Calu3 (cell line): Measurements from ENCODE around the gene PDILT. TPM values are rescaled to one million over a fixed set of nuclear protein-coding genes. Genes with fewer than 3 reads are reported as not detected.

Experiments
- BruUV-seq: library from RNA; stranded (reverse); fragments of 400-500 nt; replicated peaks from 2 replicates; lab custom pipeline; 2021; lab: Mats Ljungman, UMichigan
- CTCF ChIA-PET: fragments of 300-600 bp; sonication (Branson Sonifier 250); formaldehyde crosslinking; loops from one replicate; lab custom pipeline; 2022; ENCODE audit warnings: antibody characterized with exemption; lab: Charles Lee
- DNase-seq: peaks from one replicate; pipeline ENCODE4 v3.0.0; 2022
- H3K27ac Mint-ChIP-seq: one replicate; pipeline ENCODE4 v1.8.0; 2022; ENCODE audit warnings: mixed read lengths; ENCODE audit not compliant: unreplicated experiment
- H3K27me3 Mint-ChIP-seq: one replicate; pipeline ENCODE4 v1.8.0; 2022; ENCODE audit warnings: mixed read lengths; ENCODE audit not compliant: unreplicated experiment
- H3K36me3 Mint-ChIP-seq: one replicate; pipeline ENCODE4 v1.8.0; 2022; ENCODE audit warnings: mild to moderate bottlenecking, moderate library complexity, mixed read lengths; ENCODE audit not compliant: insufficient read depth, unreplicated experiment
- H3K4me1 Mint-ChIP-seq: one replicate; pipeline ENCODE4 v1.8.0; 2022; ENCODE audit warnings: mild to moderate bottlenecking, low read depth, mixed read lengths; ENCODE audit not compliant: unreplicated experiment
- H3K4me3 Mint-ChIP-seq: one replicate; pipeline ENCODE4 v1.8.0; 2022; ENCODE audit warnings: mild to moderate bottlenecking, low read depth, moderate library complexity, mixed read lengths; ENCODE audit not compliant: unreplicated experiment
- H3K9me3 Mint-ChIP-seq: one replicate; pipeline ENCODE4 v1.8.0; 2022; ENCODE audit warnings: low read depth, mixed read lengths; ENCODE audit not compliant: unreplicated experiment
- intact Hi-C: fragments of 100-400 bp; cut with micrococcal nuclease; formaldehyde crosslinking; loops from one replicate; pipeline ENCODE4 v1.10.0; 2022; ENCODE audit not compliant: unreplicated experiment
- total RNA-seq: library from RNA; stranded (reverse); gene quantifications from 2 replicates; pipeline ENCODE4 v1.2.3, GENCODE V29; 2022
- TF ChIP-seq, protein P1 (sequence below): fragments of 200-600 bp; IDR thresholded peaks from one replicate; pipeline ENCODE4 v1.8.0; 2022; ENCODE audit warnings: antibody characterized with exemption; ENCODE audit not compliant: unreplicated experiment

Gene PDILT
- total RNA-seq, 1 experiment from 2014 or later = not detected

DNA sequence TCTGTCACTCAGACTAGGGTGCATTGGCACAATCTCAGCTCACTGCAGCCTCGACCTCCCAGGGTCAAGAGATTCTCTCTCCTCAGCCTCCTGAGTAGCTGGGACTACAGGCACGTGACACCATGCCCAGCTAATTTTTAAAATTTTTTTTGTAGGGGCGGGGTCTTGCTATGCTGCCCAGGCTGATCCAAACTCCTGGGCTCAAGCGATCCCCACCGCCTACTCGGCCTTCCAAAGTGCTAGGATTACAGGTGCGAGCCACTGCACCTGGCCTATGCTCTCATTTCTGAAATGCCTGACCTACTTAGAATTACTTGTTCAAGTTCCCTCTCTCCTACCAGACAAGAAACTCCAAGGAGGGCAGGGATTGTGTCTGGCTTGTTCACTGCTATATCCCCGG lies 72.1 kb downstream of the PDILT start:
- H3K4me1 Mint-ChIP-seq = no peaks in the 10 kb centered on the region
- intact Hi-C loops = no loop called here
- peaks cover 65% of the 10 kb centered on the region for H3K27me3 Mint-ChIP-seq
- H3K36me3 Mint-ChIP-seq = no peaks in the 10 kb centered on the region
- DNase-seq = no peak
- CTCF ChIA-PET = no interaction called here
- no peaks in the 10 kb centered on the region for H3K9me3 Mint-ChIP-seq
- no peak overlapping the region for H3K27ac Mint-ChIP-seq
- BruUV-seq = no TSS peak
- TF ChIP-seq, protein P1, sequence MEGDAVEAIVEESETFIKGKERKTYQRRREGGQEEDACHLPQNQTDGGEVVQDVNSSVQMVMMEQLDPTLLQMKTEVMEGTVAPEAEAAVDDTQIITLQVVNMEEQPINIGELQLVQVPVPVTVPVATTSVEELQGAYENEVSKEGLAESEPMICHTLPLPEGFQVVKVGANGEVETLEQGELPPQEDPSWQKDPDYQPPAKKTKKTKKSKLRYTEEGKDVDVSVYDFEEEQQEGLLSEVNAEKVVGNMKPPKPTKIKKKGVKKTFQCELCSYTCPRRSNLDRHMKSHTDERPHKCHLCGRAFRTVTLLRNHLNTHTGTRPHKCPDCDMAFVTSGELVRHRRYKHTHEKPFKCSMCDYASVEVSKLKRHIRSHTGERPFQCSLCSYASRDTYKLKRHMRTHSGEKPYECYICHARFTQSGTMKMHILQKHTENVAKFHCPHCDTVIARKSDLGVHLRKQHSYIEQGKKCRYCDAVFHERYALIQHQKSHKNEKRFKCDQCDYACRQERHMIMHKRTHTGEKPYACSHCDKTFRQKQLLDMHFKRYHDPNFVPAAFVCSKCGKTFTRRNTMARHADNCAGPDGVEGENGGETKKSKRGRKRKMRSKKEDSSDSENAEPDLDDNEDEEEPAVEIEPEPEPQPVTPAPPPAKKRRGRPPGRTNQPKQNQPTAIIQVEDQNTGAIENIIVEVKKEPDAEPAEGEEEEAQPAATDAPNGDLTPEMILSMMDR = no peak
- H3K4me3 Mint-ChIP-seq = no peak overlapping the region

- TF ChIP-seq, protein P1 = no peak
- H3K4me3 Mint-ChIP-seq = no peak overlapping the region
- DNase-seq = no peak
- BruUV-seq = no TSS peak
- intact Hi-C loops = no loop called here
- no peaks in the 10 kb centered on the region for H3K9me3 Mint-ChIP-seq
- peaks cover 60% of the 10 kb centered on the region for H3K27me3 Mint-ChIP-seq
- H3K27ac Mint-ChIP-seq = no peak overlapping the region
- CTCF ChIA-PET = no interaction called here
- H3K36me3 Mint-ChIP-seq = no peaks in the 10 kb centered on the region
- no peaks in the 10 kb centered on the region for H3K4me1 Mint-ChIP-seq
Observed at GRCh38 chr16:20331635-20332034, 72.9 kb downstream of the PDILT start.

GRCh38 chr16:20329392-20330138 lies 75.0 kb downstream of the PDILT start:
- no peaks in the 10 kb centered on the region for H3K4me1 Mint-ChIP-seq
- peaks cover 51% of the 10 kb centered on the region for H3K27me3 Mint-ChIP-seq
- TF ChIP-seq, protein P1 = no peak
- no peak for DNase-seq
- CTCF ChIA-PET = no interaction called here
- H3K9me3 Mint-ChIP-seq = no peaks in the 10 kb centered on the region
- H3K27ac Mint-ChIP-seq = no peak overlapping the region
- no TSS peak for BruUV-seq
- intact Hi-C loops = no loop called here
- H3K4me3 Mint-ChIP-seq = no peak overlapping the region
- H3K36me3 Mint-ChIP-seq = no peaks in the 10 kb centered on the region

GRCh38 chr16:20327444-20328041 lies 77.0 kb downstream of the PDILT start, which contains the start of gene GP2:
GP2 (minus strand) TSS chr16:20327513; CDS start chr16:20326431, 1,082 bp downstream.
- Mint-ChIP-seq H3K9me3 (no peaks in the 10 kb centered on the region), H3K36me3 (no peaks in the 10 kb centered on the region), H3K27ac (no peak within 1 kb of the TSS), H3K4me3 (no peak within 1 kb of the TSS), H3K27me3 (peaks cover 60% of the 10 kb centered on the region), H3K4me1 (no peaks in the 10 kb centered on the region)
- DNase-seq = no peak
- TF ChIP-seq, protein P1 = no peak
- CTCF ChIA-PET = no interaction called here
- intact Hi-C loops = no loop called here
- no TSS peak for BruUV-seq
